Measurements from ENCODE around the gene PEAR1.

DNA sequence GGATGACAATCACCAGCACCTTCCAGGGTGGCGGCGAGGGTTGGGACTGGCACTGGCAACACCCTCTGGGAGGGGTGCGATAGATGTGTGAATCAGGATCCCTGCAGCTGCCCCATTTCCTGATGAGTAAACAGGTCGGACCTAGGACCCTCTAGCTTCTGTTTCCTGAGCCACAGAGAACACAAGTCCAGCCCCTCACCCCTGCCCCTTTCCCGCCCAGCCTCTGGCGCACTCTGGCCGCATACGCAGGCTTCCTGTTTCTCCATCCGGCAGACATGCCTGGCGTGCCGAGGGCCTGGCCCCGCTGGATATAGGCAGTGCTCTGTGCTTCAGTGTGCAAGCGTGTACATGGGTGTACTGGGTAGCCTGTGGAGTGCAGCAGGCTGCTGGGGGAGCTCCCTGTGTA, 4.6 kb downstream of the PEAR1 start:
- TF ChIP-seq, protein P1, sequence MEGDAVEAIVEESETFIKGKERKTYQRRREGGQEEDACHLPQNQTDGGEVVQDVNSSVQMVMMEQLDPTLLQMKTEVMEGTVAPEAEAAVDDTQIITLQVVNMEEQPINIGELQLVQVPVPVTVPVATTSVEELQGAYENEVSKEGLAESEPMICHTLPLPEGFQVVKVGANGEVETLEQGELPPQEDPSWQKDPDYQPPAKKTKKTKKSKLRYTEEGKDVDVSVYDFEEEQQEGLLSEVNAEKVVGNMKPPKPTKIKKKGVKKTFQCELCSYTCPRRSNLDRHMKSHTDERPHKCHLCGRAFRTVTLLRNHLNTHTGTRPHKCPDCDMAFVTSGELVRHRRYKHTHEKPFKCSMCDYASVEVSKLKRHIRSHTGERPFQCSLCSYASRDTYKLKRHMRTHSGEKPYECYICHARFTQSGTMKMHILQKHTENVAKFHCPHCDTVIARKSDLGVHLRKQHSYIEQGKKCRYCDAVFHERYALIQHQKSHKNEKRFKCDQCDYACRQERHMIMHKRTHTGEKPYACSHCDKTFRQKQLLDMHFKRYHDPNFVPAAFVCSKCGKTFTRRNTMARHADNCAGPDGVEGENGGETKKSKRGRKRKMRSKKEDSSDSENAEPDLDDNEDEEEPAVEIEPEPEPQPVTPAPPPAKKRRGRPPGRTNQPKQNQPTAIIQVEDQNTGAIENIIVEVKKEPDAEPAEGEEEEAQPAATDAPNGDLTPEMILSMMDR (IDR thresholded peaks at IDR 0.05) = no peak
- no peak for TF ChIP-seq POLR2A (IDR thresholded peaks at IDR 0.05)

Measured in Peyer's patch (tissue), 4 donors.